HG02973 (cell line): Measurements from ENCODE around the gene SMURF1.

Experiments
- ATAC-seq: cut with Tn5 transposase; IDR thresholded peaks from one replicate; pipeline ENCODE4 v1.9.1; 2021; ENCODE audit warnings: moderate library complexity; ENCODE audit not compliant: unreplicated experiment

The SMURF1 gene

GRCh38 chr7:98993024-98993897 lies 150.6 kb downstream of the SMURF1 start:
- no peak for ATAC-seq

- ATAC-seq = no peak
Measured at GRCh38 chr7:98992076-98992475, 151.8 kb downstream of the SMURF1 start.

DNA sequence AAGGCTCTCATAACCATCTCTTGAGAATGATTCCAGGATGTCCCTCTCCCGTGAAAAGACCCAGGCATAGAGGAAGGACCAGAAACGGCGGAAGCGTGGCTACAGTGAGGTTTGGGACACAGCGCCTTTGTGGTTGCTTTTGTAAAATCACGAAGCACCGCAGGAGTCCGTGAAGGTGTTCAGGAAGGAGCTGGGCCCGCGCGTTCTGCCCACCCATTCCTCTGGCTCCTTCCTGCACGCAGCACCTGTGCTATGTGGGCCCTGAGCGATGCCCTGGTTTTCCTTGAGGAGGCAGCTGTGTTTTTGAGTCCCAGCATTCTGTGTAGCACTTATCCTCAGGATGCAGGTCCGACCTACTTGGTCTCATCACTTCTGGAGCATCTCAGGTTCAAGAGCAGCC lies 152.8 kb downstream of the SMURF1 start:
- ATAC-seq = no peak

DNA sequence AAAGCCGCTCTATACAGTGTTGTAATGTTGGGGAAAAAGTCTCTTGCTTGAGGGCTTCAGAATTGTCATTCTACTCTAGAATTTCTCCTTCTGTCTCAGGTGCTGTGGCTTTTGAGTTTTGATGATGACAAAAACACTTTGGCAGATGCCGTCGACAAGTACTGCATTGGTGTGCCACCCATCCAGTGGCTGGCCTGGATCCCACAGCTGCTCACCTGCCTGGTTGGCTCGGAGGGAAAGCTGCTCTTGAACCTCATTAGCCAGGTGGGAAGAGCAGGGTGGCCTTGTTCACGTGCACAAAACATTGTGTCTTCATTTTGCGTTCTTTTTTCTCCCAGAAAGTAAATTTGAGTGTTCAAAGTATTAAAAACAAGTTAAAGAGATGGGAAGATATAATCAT lies 153.6 kb downstream of the SMURF1 start:
- ATAC-seq = no peak

- ATAC-seq = no peak
Measured at GRCh38 chr7:98988641-98989040, 155.3 kb downstream of the SMURF1 start.

GRCh38 chr7:98985945-98986344 lies 158.0 kb downstream of the SMURF1 start:
- ATAC-seq = no peak

DNA sequence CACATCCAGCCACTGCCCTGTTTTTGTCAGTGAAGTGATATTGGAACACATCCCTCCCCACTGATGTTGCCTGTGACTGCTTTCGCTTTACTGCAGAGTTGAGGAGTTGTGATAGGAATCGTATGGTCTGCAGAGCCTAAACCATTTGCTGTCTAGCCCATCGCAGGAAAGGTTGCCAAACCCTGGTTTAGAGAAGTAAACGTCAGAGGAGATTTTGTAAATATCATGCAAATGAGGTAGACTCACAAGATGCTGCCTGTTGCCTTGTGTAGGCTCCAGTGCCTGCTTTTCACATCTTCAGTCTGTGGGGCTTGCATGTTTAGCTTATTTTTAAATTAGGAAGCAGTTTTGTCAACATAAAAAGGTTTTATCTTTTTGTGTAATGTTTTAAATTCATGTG lies 158.5 kb downstream of the SMURF1 start:
- ATAC-seq = no peak

DNA sequence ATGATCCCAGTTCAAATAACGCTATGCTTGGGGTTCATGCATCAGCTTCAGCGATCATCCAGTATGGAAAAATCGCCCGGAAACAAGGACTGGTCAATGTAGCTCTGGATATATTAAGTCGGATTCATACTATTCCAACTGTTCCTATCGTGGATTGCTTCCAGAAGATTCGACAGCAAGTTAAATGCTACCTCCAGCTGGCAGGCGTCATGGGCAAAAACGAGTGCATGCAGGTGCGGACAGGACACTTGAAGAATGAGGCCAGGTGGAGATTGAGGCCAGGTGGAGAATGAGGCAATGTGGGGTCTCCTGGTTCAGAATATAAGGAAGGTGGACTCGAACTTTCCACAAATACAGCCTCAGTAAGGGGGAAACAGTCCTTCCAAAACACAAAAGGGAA lies 159.8 kb downstream of the SMURF1 start:
- no peak for ATAC-seq

GRCh38 chr7:98982686-98983085 lies 161.2 kb downstream of the SMURF1 start:
- ATAC-seq = no peak

- ATAC-seq = no peak
Measured at GRCh38 chr7:98981701-98982100, 162.2 kb downstream of the SMURF1 start.

GRCh38 chr7:98978672-98979071 lies 165.2 kb downstream of the SMURF1 start:
- ATAC-seq = no peak
